Measurements from ENCODE around the gene OSBPL3. TPM values are rescaled to one million over a fixed set of nuclear protein-coding genes. Genes with fewer than 3 reads are reported as not detected.

The OSBPL3 gene
- total RNA-seq, 1 donor from 2014 or later, result 37.5 TPM

- H3K27ac Mint-ChIP-seq (ENCODE audit: unreplicated experiment), result no peak overlapping the region
- peaks cover 2% of the 10 kb centered on the region for H3K27me3 Mint-ChIP-seq (ENCODE audit: unreplicated experiment)
- H3K4me1 Mint-ChIP-seq (ENCODE audit: low read depth, unreplicated experiment), result peaks cover 13% of the 10 kb centered on the region
- no peak overlapping the region for H3K4me3 Mint-ChIP-seq (ENCODE audit: unreplicated experiment)
- no peaks in the 10 kb centered on the region for H3K36me3 Mint-ChIP-seq (ENCODE audit: unreplicated experiment)
- no peak for TF ChIP-seq CTCF (IDR thresholded peaks at IDR 0.05; ENCODE audit: partially characterized antibody, unreplicated experiment)
- DNase-seq, result no peak
- no peaks in the 10 kb centered on the region for H3K9me3 Mint-ChIP-seq (ENCODE audit: unreplicated experiment)
Observed at GRCh38 chr7:24874791-24875190, 105.2 kb downstream of the OSBPL3 start.

GRCh38 chr7:24873944-24874343 is 106.0 kb downstream of the OSBPL3 start:
- DNase-seq, result no peak
- Mint-ChIP-seq H3K9me3 (ENCODE audit: unreplicated experiment) (no peaks in the 10 kb centered on the region), H3K36me3 (ENCODE audit: unreplicated experiment) (no peaks in the 10 kb centered on the region), H3K27ac (ENCODE audit: unreplicated experiment) (no peak overlapping the region), H3K4me1 (ENCODE audit: low read depth, unreplicated experiment) (peaks cover 13% of the 10 kb centered on the region), H3K27me3 (ENCODE audit: unreplicated experiment) (peaks cover 2% of the 10 kb centered on the region), H3K4me3 (ENCODE audit: unreplicated experiment) (no peak overlapping the region)
- no peak for TF ChIP-seq CTCF (IDR thresholded peaks at IDR 0.05; ENCODE audit: partially characterized antibody, unreplicated experiment)

GRCh38 chr7:24871770-24872169 is 108.2 kb downstream of the OSBPL3 start:
- no peaks in the 10 kb centered on the region for H3K9me3 Mint-ChIP-seq (ENCODE audit: unreplicated experiment)
- no peak overlapping the region for H3K27ac Mint-ChIP-seq (ENCODE audit: unreplicated experiment)
- no peak for TF ChIP-seq CTCF (IDR thresholded peaks at IDR 0.05; ENCODE audit: partially characterized antibody, unreplicated experiment)
- peaks cover 2% of the 10 kb centered on the region for H3K4me1 Mint-ChIP-seq (ENCODE audit: low read depth, unreplicated experiment)
- peaks cover 2% of the 10 kb centered on the region for H3K27me3 Mint-ChIP-seq (ENCODE audit: unreplicated experiment)
- no peaks in the 10 kb centered on the region for H3K36me3 Mint-ChIP-seq (ENCODE audit: unreplicated experiment)
- no peak overlapping the region for H3K4me3 Mint-ChIP-seq (ENCODE audit: unreplicated experiment)
- no peak for DNase-seq

GRCh38 chr7:24870766-24871165 is 109.2 kb downstream of the OSBPL3 start:
- no peaks in the 10 kb centered on the region for H3K9me3 Mint-ChIP-seq (ENCODE audit: unreplicated experiment)
- no peaks in the 10 kb centered on the region for H3K36me3 Mint-ChIP-seq (ENCODE audit: unreplicated experiment)
- no peak overlapping the region for H3K4me3 Mint-ChIP-seq (ENCODE audit: unreplicated experiment)
- H3K27me3 Mint-ChIP-seq (ENCODE audit: unreplicated experiment), result peaks cover 2% of the 10 kb centered on the region
- H3K27ac Mint-ChIP-seq (ENCODE audit: unreplicated experiment), result no peak overlapping the region
- peaks cover 2% of the 10 kb centered on the region for H3K4me1 Mint-ChIP-seq (ENCODE audit: low read depth, unreplicated experiment)
- TF ChIP-seq CTCF (IDR thresholded peaks at IDR 0.05; ENCODE audit: partially characterized antibody, unreplicated experiment), result no peak
- DNase-seq, result no peak

GRCh38 chr7:24869572-24869971 is 110.4 kb downstream of the OSBPL3 start:
- H3K4me1 Mint-ChIP-seq (ENCODE audit: low read depth, unreplicated experiment), result peaks cover 7% of the 10 kb centered on the region

More at GRCh38 chr7:24869572-24869971, 110.4 kb downstream of the OSBPL3 start:
- no peaks in the 10 kb centered on the region for H3K36me3 Mint-ChIP-seq (ENCODE audit: unreplicated experiment)
- peaks cover 5% of the 10 kb centered on the region for H3K27me3 Mint-ChIP-seq (ENCODE audit: unreplicated experiment)
- no peak for TF ChIP-seq CTCF (IDR thresholded peaks at IDR 0.05; ENCODE audit: partially characterized antibody, unreplicated experiment)
- no peak for DNase-seq
- H3K27ac Mint-ChIP-seq (ENCODE audit: unreplicated experiment), result no peak overlapping the region
- no peak overlapping the region for H3K4me3 Mint-ChIP-seq (ENCODE audit: unreplicated experiment)
- H3K9me3 Mint-ChIP-seq (ENCODE audit: unreplicated experiment), result no peaks in the 10 kb centered on the region
